PC-9 (cell line): ENCODE data around the gene OS9. TPM values are rescaled to one million over a fixed set of nuclear protein-coding genes. Genes with fewer than 3 reads are reported as not detected.
A peak's percentile ranks its signal among the peaks of the same experiment; 100 is the strongest.

Source experiments
- BruUV-seq: library from RNA; stranded (reverse); fragments of 400-500 nt; replicated peaks from 2 replicates; lab custom pipeline; 2021; lab: Mats Ljungman, UMichigan
- CTCF ChIA-PET: fragments of 300-600 bp; sonication (Branson Sonifier 250); formaldehyde crosslinking; loops from one replicate; lab custom pipeline; 2022; ENCODE audit warnings: antibody characterized with exemption; lab: Charles Lee
- POLR2A ChIA-PET: fragments of 300-600 bp; sonication (Branson Sonifier 250); formaldehyde crosslinking; loops from one replicate; lab custom pipeline; 2022; ENCODE audit warnings: antibody characterized with exemption; ENCODE audit not compliant: unreplicated experiment; lab: Charles Lee
- DNase-seq, 2 experiments: peaks; one replicate each; pipeline versions ENCODE4 v3.0.0 to v3.0.0-alpha.2; 2015 to 2022; ENCODE audit warnings: mixed read lengths in 1 of 2
- H2AFZ ChIP-seq: fragments of 200-600 bp; sonication (generic); 2 replicates; pipeline ENCODE4 v1.8.1; 2017; ENCODE audit warnings: antibody characterized with exemption
- H3F3A ChIP-seq: fragments of 200-600 bp; sonication (generic); 2 replicates; pipeline ENCODE4 v1.8.1; 2017; ENCODE audit warnings: antibody characterized with exemption, mild to moderate bottlenecking, low read depth; ENCODE audit not compliant: insufficient read depth
- H3K27ac ChIP-seq: fragments of 200-600 bp; sonication (generic); 2 replicates; pipeline ENCODE4 v1.6.1; 2016; ENCODE audit warnings: mixed run types
- H3K27me3 ChIP-seq: fragments of 200-600 bp; sonication (generic); 2 replicates; pipeline ENCODE4 v1.6.1; 2016; ENCODE audit warnings: low read depth, mixed run types; ENCODE audit not compliant: insufficient read depth
- H3K36me3 ChIP-seq: fragments of 200-600 bp; sonication (generic); 2 replicates; pipeline ENCODE4 v1.6.1; 2016; ENCODE audit warnings: low read depth, mixed run types
- H3K4me1 ChIP-seq: fragments of 200-600 bp; sonication (generic); replicated peaks from 2 replicates; pipeline ENCODE4 v1.6.1; 2016; ENCODE audit warnings: mixed run types; ENCODE audit not compliant: insufficient read depth
- H3K4me2 ChIP-seq: fragments of 200-600 bp; sonication (generic); 2 replicates; pipeline ENCODE4 v1.6.1; 2017; ENCODE audit warnings: mixed run types
- H3K4me3 ChIP-seq: fragments of 200-600 bp; sonication (generic); 2 replicates; pipeline ENCODE4 v1.6.1; 2016; ENCODE audit warnings: mixed run types
- H3K79me2 ChIP-seq: fragments of 200-600 bp; sonication (generic); 2 replicates; pipeline ENCODE4 v1.6.1; 2017; ENCODE audit warnings: low read depth, mixed run types
- H3K9me2 ChIP-seq: fragments of 200-600 bp; sonication (generic); 2 replicates; pipeline ENCODE4 v1.8.1; 2017; ENCODE audit warnings: mild to moderate bottlenecking; ENCODE audit not compliant: insufficient read depth
- H3K9me3 ChIP-seq: fragments of 200-600 bp; sonication (generic); 2 replicates; pipeline ENCODE4 v1.8.1; 2016; ENCODE audit warnings: low read depth; ENCODE audit not compliant: insufficient read depth
- H4K20me1 ChIP-seq: fragments of 200-600 bp; sonication (generic); 2 replicates; pipeline ENCODE4 v1.8.1; 2017; ENCODE audit not compliant: insufficient read depth
- CTCF ChIP-seq: fragments of 200-600 bp; sonication (generic); conservative IDR thresholded peaks from 2 replicates; pipeline ENCODE4 v1.6.1; 2017; ENCODE audit warnings: mixed run types, antibody characterized with exemption, mild to moderate bottlenecking, moderate library complexity
- EZH2 ChIP-seq: fragments of 200-600 bp; sonication (generic); IDR thresholded peaks from 2 replicates; pipeline ENCODE4 v1.8.0; 2017; ENCODE audit warnings: antibody characterized with exemption, low read depth
- intact Hi-C: fragments of 100-400 bp; cut with micrococcal nuclease; formaldehyde crosslinking; loops from one replicate; pipeline ENCODE4 v1.10.0; 2022; ENCODE audit not compliant: unreplicated experiment
- total RNA-seq: library from RNA; stranded (reverse); gene quantifications from 2 replicates; pipeline ENCODE4 v1.2.3, GENCODE V29; 2021

The OS9 gene
- total RNA-seq, 1 experiment from 2014 or later: 96.7 TPM

- Histone ChIP-seq H3K4me3 (no peak overlapping the region), H3K9me2 (no peaks in the 10 kb centered on the region), H3K27me3 (peaks cover 14% of the 10 kb centered on the region), H3K4me2 (no peak overlapping the region), H3F3A (peaks cover 9% of the 10 kb centered on the region; the same call in 1 of the 2 replicates), H4K20me1 (no peaks in the 10 kb centered on the region), H2AFZ (no peak overlapping the region), H3K27ac (no peak overlapping the region), H3K4me1 (peaks cover 8% of the 10 kb centered on the region; the same call in 1 of the 2 replicates), H3K36me3 (no peaks in the 10 kb centered on the region), H3K79me2 (no peaks in the 10 kb centered on the region), H3K9me3 (no peaks in the 10 kb centered on the region)
- no peak for DNase-seq
- ChIA-PET POLR2A (no interaction called here), CTCF (interaction anchor here (1.0 kb wide), 1 partner anchor 281 kb away, joined by 3 read pairs; the partner anchor contains the start of gene GLI1)
- TF ChIP-seq EZH2 (no peak), CTCF (no peak)
- no TSS peak for BruUV-seq
- intact Hi-C loops: no loop called here
Observed at GRCh38 chr12:57739914-57740538, 46.1 kb downstream of the OS9 start.

- H3K27ac ChIP-seq: no peak overlapping the region
- H3K27me3 ChIP-seq: peaks cover 10% of the 10 kb centered on the region; the same call in 1 of the 2 replicates
- H3K9me3 ChIP-seq: no peaks in the 10 kb centered on the region
- intact Hi-C loops: no loop called here
- ChIA-PET POLR2A (interaction anchor here (0.6 to 0.7 kb wide), 2 partner anchors 19 to 282 kb away, joined by 3 read pairs; no protein-coding TSS in a partner anchor), CTCF (no interaction called here)
- H3K4me2 ChIP-seq: no peak overlapping the region
- H4K20me1 ChIP-seq: no peaks in the 10 kb centered on the region
- H3K9me2 ChIP-seq: no peaks in the 10 kb centered on the region
- no peak overlapping the region for H3K4me3 ChIP-seq
- BruUV-seq: no TSS peak
- H3K36me3 ChIP-seq: no peaks in the 10 kb centered on the region
- no peak overlapping the region for H2AFZ ChIP-seq
- TF ChIP-seq EZH2 (no peak), CTCF (no peak)
- peaks cover 10% of the 10 kb centered on the region for H3K4me1 ChIP-seq
- peaks cover 5% of the 10 kb centered on the region for H3K79me2 ChIP-seq
- no peak for DNase-seq
- H3F3A ChIP-seq: peaks cover 12% of the 10 kb centered on the region; the same call in 1 of the 2 replicates
Observed at GRCh38 chr12:57740656-57741412, 46.9 kb downstream of the OS9 start.

GRCh38 chr12:57741413-57741789 is 47.5 kb downstream of the OS9 start:
- peaks cover 13% of the 10 kb centered on the region for H3K4me1 ChIP-seq
- peaks cover 17% of the 10 kb centered on the region for H3F3A ChIP-seq
- H2AFZ ChIP-seq: no peak overlapping the region
- no peaks in the 10 kb centered on the region for H3K36me3 ChIP-seq
- H3K79me2 ChIP-seq: peaks cover 5% of the 10 kb centered on the region
- no TSS peak for BruUV-seq
- ChIA-PET CTCF (no interaction called here), POLR2A (interaction anchor here (0.6 to 0.7 kb wide), 2 partner anchors 18 to 283 kb away, joined by 3 read pairs; no protein-coding TSS in a partner anchor)
- H3K9me2 ChIP-seq: no peaks in the 10 kb centered on the region
- H3K4me2 ChIP-seq: peak overlapping the region; percentile 30; the same call in 1 of the 2 replicates
- H4K20me1 ChIP-seq: no peaks in the 10 kb centered on the region
- no peak for TF ChIP-seq CTCF
- no peak for TF ChIP-seq EZH2
- H3K27ac ChIP-seq: no peak overlapping the region
- no peak overlapping the region for H3K4me3 ChIP-seq
- H3K9me3 ChIP-seq: no peaks in the 10 kb centered on the region
- DNase-seq: no peak
- intact Hi-C loops: no loop called here
- peaks cover 8% of the 10 kb centered on the region; the same call in 1 of the 2 replicates for H3K27me3 ChIP-seq
